ENCODE data around the gene FBRSL1.

Gene FBRSL1

GRCh38 chr12:132510746-132511477 is 21.0 kb downstream of the FBRSL1 start:
- no peak for DNase-seq (ENCODE audit: low read depth)

- no peak for DNase-seq (ENCODE audit: low read depth)
Measured at GRCh38 chr12:132511516-132512196, 21.7 kb downstream of the FBRSL1 start.

DNA sequence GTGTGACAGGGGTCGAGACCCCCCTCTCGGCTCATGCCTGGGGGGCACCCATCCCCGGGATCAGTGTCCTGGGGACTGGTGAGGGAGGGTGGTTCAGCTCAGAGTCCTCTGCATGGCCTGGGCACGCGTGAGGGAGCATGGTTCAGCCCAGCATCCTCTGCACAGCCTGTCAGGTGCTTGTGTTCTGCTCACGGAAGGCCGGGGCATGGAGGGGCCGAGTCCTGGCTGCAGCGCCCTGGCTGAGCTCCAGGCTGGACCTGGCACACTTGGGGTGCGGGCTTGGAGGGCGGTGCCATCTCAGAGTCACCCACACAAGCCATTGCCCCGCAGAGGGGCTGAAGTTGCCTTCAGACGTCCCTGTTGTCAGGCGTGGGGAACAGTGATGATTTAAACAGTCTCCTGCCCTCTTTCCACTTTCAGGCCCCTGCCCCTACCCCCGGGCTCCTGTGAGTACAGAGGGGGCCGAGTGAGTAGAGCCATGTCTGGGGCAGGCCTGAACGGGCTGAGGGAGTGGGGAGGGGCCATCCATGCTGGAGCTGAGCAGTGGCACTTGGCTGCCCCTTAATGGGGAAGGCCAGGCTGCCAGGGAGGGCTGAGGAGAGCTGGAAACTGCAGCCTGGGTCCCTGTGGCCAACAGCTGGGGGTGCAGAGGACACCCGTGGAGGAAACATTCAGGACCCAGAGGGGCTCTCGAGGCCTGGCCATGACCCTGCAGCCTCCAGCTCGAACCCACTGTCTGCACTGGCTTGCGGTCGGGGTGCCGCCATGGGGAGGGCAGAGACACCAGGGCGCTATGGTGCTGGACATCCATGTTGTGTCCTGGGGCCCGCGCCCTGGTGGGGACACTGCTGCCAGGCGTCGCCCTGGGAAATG is 22.5 kb downstream of the FBRSL1 start:
- no peak for DNase-seq (ENCODE audit: low read depth)

GRCh38 chr12:132513070-132513398 is 23.1 kb downstream of the FBRSL1 start:
- DNase-seq (ENCODE audit: low read depth) = no peak

GRCh38 chr12:132513458-132514135 is 23.6 kb downstream of the FBRSL1 start:
- no peak for DNase-seq (ENCODE audit: low read depth)

DNA sequence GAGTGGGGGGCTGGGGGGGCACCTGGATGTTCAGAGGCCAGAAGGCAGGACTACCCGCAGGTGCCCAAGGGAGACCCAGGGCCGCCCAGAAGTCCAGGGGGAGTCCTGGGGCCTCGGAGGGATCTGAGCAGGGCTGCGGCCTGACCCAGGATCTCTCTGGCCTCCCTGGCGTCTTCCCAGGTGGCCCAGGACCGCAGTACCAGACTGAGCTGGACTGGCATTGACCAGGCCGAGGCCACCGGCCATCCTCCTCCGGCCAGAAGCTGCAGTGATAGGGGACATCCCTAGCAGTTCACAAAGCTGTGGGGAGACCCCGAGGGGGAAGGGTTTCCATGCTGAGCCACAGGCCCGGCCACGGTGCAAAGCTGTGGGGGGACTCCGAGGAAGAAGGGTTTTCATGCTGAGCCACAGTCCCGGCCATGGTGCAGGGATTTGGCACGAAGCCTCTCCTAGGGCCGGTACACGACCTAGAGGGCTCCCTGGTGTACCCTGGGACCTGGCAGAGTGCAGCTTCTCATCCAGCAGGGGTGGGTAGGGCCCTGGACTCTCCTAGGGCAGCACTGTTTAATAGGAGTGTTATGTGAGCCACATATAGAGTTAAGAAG is 24.4 kb downstream of the FBRSL1 start:
- no peak for DNase-seq (ENCODE audit: low read depth)

DNA sequence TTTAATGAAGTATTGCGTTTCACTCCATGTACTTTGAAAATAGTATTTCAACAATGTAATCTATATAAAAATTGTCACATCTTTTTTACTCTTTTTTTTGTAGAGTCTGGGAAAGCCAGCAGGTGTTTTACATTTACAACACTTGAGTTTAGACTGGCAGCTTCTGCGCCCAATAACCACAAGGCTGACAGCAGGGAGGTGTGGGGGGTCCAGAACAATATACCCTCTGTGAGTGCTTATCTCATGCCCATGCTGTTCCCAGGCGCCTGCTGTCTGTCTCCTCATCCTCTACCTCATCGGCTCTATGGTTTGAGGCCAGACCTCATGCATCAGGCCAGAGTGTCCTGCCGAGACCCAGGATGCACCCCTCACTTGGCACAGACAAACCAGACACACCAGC is 24.9 kb downstream of the FBRSL1 start:
- no peak for DNase-seq (ENCODE audit: low read depth)

DNA sequence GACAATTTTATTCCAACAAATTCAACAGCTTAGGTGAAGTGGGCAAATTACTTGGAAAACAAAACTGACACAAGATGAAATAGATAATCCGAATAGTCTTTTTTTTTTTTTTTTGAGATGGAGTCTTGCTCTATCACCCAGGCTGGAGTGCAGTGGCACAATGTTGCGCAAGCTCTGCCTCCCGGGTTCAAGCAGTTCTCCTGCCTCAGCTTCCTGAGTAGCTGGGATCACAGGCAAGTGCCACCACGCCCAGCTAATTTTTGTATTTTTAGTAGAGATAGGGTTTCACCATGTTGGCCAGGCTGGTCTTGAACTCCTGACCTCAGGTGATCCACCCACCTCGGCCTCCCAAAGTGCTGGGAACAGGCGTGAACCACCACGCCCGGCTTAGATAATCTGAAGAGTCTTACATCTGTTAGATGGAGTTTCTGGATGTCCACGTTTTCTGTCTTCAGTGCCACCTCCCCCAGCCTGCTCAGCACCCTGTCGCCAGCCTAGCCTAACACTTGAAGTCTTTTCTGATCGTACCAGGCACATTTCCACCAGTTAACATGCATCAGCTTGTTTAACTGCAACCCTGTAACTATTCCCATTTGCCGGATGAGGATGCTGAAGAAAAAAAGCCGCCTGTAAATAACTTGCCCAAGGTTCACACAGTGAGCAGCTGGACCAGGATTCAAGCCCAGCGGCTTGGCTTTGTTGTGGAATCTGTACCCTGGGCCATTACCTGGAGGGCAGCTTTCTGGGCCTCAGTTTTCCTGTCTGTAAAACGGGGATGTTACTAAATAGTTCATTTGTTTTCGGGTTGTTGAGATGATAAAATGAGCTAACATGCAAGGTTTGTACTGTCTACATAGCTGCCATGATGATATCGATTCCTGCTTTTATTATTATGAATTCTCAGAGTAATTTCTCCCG is 26.4 kb downstream of the FBRSL1 start:
- no peak for DNase-seq (ENCODE audit: low read depth)

DNA sequence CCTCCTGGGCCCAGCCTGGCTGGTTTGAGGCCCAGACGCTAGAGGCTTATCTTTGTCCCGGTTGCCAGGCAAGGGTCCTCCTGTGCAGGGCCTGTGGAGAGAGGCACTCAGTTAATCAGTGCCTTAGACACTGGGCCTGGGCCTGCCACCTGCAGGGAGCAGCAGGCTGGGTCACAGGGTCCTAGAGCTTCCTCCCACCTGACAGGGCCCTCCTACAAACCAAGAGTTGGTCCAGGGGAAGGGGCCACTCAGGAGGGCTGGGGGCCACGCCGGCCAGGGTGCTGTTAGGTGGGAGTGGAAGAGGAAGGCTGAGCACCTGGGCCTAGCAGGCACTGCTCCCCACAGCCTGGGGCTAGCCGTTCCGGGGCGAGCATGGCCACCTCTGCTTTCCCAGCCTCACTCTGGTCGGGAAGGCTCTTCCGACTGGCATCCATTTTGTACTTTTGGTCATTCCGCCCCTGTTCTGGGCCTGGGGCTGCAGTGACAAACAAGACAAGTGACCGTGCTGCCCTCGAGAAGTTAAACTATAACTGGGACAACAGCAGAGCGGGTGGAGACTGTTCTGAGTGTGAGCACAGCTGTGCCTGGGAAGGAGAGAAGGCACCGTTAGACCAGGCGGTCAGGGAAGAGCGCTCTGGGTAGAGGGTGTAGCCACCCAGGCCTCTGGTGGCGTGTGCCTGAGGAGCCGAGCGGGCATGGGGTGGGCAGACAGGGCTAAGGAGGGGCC is 27.2 kb downstream of the FBRSL1 start:
- no peak for DNase-seq (ENCODE audit: low read depth)

DNA sequence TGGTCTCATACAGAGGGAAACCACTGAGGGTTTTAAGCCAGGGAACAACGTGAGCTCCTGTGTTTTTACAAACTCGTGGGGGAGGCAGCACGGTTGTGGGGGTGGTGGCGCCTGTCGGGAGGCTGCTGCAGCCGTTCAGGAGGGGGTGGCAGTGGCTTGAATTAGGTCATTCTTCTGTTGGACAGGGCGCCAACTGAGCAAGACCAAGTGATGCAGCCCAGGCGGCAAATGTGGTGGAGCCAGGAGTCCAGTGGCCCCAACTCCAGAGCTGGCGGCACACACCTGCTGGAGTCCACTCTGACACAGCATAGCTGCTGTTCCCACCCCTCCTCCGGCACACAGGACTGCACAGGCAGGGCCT is 27.8 kb downstream of the FBRSL1 start:
- no peak for DNase-seq (ENCODE audit: low read depth)

- DNase-seq (ENCODE audit: low read depth) = no peak
Measured at GRCh38 chr12:132518354-132518992, 28.5 kb downstream of the FBRSL1 start.

DNA sequence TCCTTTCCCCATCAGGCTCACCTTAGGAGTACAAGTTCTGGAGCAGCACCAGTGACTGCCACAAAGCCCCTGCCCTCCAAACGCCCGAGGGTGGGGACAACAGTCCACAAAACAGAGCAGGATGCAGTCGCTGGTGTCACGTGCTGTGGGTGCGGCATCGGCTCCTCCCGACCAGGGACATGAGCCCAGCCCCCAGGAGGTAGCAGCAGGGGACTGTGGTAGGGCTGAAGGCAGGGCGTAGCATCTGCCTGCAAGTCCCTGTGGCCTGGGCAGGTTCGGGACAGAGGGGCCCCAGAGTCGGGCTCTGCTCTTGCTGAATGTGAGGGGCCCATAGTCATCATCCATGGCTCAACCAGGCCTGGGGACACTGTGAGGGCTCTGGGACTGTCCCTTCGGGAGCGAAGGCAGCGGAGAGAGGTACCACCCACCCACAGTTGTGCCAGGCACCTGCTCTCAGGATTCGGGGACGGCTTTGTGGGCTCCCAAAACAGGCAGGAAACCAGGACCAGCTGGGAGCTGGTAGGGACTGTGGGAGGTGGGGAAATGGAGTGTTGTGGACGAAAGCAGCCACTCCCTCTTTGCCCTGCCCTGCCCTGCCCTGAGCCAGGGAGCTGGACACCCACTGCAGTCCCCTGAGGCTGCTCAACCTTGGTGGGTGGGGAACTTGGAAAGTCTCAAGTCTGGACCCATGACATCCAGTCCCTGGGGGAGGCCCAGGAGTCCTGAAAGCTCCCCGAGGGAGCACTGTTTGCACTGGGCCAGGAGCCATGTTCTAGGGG is 30.7 kb downstream of the FBRSL1 start:
- DNase-seq (ENCODE audit: low read depth) = no peak

DNA sequence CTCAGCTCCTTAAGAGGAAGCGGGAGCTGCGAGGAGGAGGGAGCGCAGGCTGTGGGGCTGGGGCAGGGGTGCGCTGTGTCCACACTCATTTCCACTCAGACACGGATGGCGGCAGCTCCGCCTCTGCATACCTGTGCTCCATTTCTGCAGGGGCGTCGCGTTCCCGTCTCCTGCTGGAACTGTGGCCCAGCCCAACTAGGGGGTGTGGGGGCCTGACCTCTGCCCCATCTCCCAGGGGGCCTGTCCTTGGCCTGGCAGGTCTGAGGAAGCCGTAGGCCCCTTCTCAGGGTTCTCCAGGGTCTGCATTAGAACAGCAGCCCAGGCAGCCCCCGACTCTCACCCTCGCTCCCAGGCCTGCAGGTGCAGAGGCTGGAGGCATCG is 31.2 kb downstream of the FBRSL1 start:
- DNase-seq (ENCODE audit: low read depth) = no peak

DNA sequence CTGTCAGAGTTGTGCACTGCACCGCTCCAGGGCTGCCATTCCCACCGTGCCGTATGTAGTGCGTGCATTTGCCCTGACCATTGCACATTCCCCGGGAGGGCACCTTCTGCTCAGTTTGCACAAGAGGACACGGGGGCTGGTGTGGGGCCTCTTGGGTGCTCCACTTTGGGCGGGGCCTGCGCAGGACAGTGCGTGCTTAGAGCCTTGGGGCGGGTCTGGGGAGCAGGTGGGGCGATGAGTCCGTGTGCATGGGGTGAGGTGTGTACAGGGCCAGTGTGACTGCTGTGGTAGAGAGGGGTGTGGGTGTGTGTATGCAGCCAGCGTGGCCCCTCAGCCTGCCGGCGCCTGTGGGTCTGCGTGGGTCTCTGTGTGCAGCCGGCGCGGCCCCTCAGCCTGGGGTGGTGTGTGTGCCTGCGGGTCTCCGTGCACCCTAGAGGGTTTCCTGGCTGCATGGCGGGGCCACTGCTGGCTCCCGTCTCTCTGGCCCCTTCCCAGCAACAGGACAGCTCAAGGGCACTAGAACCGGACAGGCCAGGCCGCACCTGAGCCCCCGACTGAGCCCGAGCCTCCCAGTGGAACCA is 31.9 kb downstream of the FBRSL1 start:
- no peak for DNase-seq (ENCODE audit: low read depth)

DNA sequence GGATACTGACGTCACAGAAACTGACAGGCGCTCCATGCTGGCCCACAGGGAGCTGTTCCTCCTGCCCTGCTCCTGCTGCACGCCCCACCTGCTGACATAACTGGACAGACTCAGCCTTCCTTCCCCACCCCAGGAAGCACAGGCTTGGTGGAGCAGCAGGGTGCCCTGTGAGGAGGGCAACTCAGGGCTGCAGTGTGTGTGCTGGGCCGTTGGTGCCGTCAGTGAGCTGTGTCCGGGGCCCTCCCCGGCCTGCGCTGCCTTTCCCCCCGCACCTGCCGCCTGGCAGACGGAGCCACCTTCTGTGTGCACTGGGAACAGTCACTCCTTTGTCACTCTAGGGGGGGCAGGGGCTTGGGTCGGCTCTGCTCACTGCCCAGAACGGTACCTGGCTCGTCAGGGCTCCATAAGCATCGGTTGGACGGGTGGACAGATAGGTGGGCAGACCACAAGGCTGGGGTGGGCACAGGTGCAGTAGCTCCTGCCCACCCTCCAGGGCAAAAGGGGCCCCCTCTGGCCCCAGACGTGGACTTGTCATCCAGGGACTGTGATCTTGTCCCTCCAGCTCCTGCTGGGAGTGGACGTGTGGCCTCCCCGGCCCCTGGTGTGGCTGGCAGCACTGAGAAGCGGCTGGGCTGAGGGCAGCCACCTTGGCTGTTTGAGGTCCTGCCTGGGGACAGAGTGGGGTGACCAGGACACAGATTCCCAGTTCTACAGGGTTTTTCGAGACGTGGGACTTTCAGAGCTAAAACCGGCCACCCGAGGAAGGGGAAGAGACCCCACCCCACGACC is 32.8 kb downstream of the FBRSL1 start:
- DNase-seq (ENCODE audit: low read depth) = no peak

GRCh38 chr12:132523576-132524331 is 33.8 kb downstream of the FBRSL1 start:
- DNase-seq (ENCODE audit: low read depth) = peak; percentile 58

GRCh38 chr12:132524405-132524804 is 34.5 kb downstream of the FBRSL1 start:
- DNase-seq (ENCODE audit: low read depth) = no peak
